ENCODE measurements around the gene CDKN2B. TPM values are rescaled to one million over a fixed set of nuclear protein-coding genes. Genes with fewer than 3 reads are reported as not detected.
"Not testable (repeated sequence)": the region's sequence is repeated elsewhere in the genome, so short reads cannot be mapped to it uniquely, and the experiment has no call there.

The CDKN2B gene
- total RNA-seq, result 2.1 and 2.3 TPM in 2 replicates
- 1.6 and 2.1 TPM in 2 replicates for polyA plus RNA-seq
- 1.6 and 2.2 TPM in 2 replicates for polyA plus RNA-seq (2011; cell fraction: cytosol; rRNA removed)
- 2.1 and 4.0 TPM in 2 replicates for polyA plus RNA-seq (2011; cell fraction: nucleus; rRNA removed)
- polyA plus RNA-seq (2012), result 5.7 and 6.0 TPM in 2 replicates
- 0.53 and 3.0 TPM in 2 replicates for polyA minus RNA-seq
- 17.0 TPM for polyA minus RNA-seq (2011; cell fraction: cytosol; rRNA and poly(A)+ RNA removed)
- polyA minus RNA-seq (2011; cell fraction: nucleus; rRNA and poly(A)+ RNA removed), result 1.9 and 3.4 TPM in 2 replicates
- percentile 52 among the genes with signal in this experiment for Bru-seq, nascent RNA
- BruChase-seq, experiment 1, labeled RNA remaining after a 6-hour chase, result percentile 41 among the genes with signal in this experiment
- BruChase-seq, experiment 2, labeled RNA remaining after a 2-hour chase, result percentile 53 among the genes with signal in this experiment
- long read RNA-seq, partial matches to known transcripts, result 0 of 3 reads
- long read RNA-seq, other reads (novel, unspliced or antisense), result 0 of 3 reads

GRCh38 chr9:22008717-22009505 is at the start of gene CDKN2B:
TSS of gene CDKN2B (minus strand) at chr9:22009305. CDS start at chr9:22008953, 352 bp downstream.
- DNase-seq (ENCODE audit: low read depth, low spot score) (peak; percentile 95), FAIRE-seq (peak; percentile 98)
- no peaks in the 10 kb centered on the region for H3K79me2 ChIP-seq (ENCODE audit: control insufficient read depth, insufficient read depth, low read length)
- peaks cover 20 to 36% of the 10 kb centered on the region in 2 experiments for H3K27me3 ChIP-seq (ENCODE audit: control insufficient read depth in 2 of 2, insufficient read depth in 2 of 2, low read length in 2 of 2)
- peaks cover 16% of the 10 kb centered on the region for H3K4me1 ChIP-seq (ENCODE audit: control insufficient read depth, extremely low read depth, insufficient read depth, low read length)
- CTCF ChIA-PET, result interaction anchor here (0.7 to 6.0 kb wide), 66 partner anchors 8 to 773 kb away, joined by 3 to 139 read pairs (median 6); partner anchors contain the start of genes CDKN2A, CDKN2B-AS1 and MTAP
- H3K27ac ChIP-seq (ENCODE audit: insufficient read depth, low read depth, low read length), result peak within 1 kb of the TSS; percentile 70
- H3K9me1 ChIP-seq (replicated peaks; ENCODE audit: control insufficient read depth, extremely low read depth, insufficient read depth, low read length), result no peaks in the 10 kb centered on the region
- no peaks in the 10 kb centered on the region for H3K36me3 ChIP-seq (ENCODE audit: control insufficient read depth in 2 of 2, extremely low read depth in 1 of 2, insufficient read depth in 2 of 2, low read length in 2 of 2)
- peak within 1 kb of the TSS; percentile 60 to 95 (median 90) for H3K4me3 ChIP-seq (replicated peaks in 1 of 3; ENCODE audit: insufficient read depth in 1 of 3, low read depth in 1 of 3, low read length in 3 of 3)
- no peaks in the 10 kb centered on the region for H4K20me1 ChIP-seq (replicated peaks; ENCODE audit: control insufficient read depth, extremely low read depth, insufficient read depth, low read length)
- no peaks in the 10 kb centered on the region for H3K9me3 ChIP-seq (replicated peaks; ENCODE audit: control insufficient read depth, insufficient read depth, low read length)
- peak within 1 kb of the TSS; percentile 85 for H3K9ac ChIP-seq (replicated peaks; ENCODE audit: extremely low read depth, insufficient read depth, low read length)
- TF ChIP-seq POLR2A (IDR thresholded peaks at IDR 0.05; ENCODE audit: low read depth, low read length), result peak; percentile 95
- no peak for TF ChIP-seq FOS (IDR thresholded peaks at IDR 0.05; ENCODE audit: borderline replicate concordance, insufficient read depth, low read length)
- TF ChIP-seq EZH2 (IDR thresholded peaks at IDR 0.05; ENCODE audit: borderline replicate concordance, low read depth, low read length, severe bottlenecking), result no peak
- peak; percentile 89 to 95 for TF ChIP-seq CTCF (IDR thresholded peaks at IDR 0.05; ENCODE audit: extremely low read depth in 1 of 2, insufficient read depth in 1 of 2, low read depth in 1 of 2, low read length in 2 of 2)
- TF ChIP-seq POLR2AphosphoS5 (IDR thresholded peaks at IDR 0.05; ENCODE audit: insufficient read depth, low read depth, low read length), result peak; percentile 90
- peak; percentile 52 for TF ChIP-seq MAX (IDR thresholded peaks at IDR 0.05; ENCODE audit: insufficient read depth, insufficient read length)
- TF ChIP-seq MYC (IDR thresholded peaks at IDR 0.05; ENCODE audit: low read depth, low read length), result no peak
- POLR2A ChIA-PET, result interaction anchor here (0.8 to 1.8 kb wide), 13 partner anchors 14 to 235 kb away, joined by 3 to 8 read pairs (median 3); partner anchors contain the start of genes CDKN2A, CDKN2B-AS1 and MTAP
- BruUV-seq (replicated peaks), result no TSS peak
- H2AFZ ChIP-seq (ENCODE audit: low read depth, low read length), result peak within 1 kb of the TSS; percentile 99
- peak within 1 kb of the TSS; percentile 99 for H3K4me2 ChIP-seq (ENCODE audit: insufficient read depth, low read length)
- dilution Hi-C loops (cut with MboI; ENCODE audit: extremely low pct_ligation_motif_present, low sequenced_read_pairs) (no loop called here), intact Hi-C loops (cut with micrococcal nuclease) (loop anchor here (1.0 to 5.0 kb wide), 10 partner anchors 14 to 438 kb away; partner anchors contain the start of gene DMRTA1)

- POLR2A ChIA-PET; H3K9me1 ChIP-seq (replicated peaks; ENCODE audit: control insufficient read depth, extremely low read depth, insufficient read depth, low read length); intact Hi-C loops (cut with micrococcal nuclease); H3K27me3 ChIP-seq (ENCODE audit: control insufficient read depth in 2 of 2, insufficient read depth in 2 of 2, low read length in 2 of 2); BruUV-seq (replicated peaks); DNase-seq (ENCODE audit: low read depth, low spot score); H3K27ac ChIP-seq (ENCODE audit: insufficient read depth, low read depth, low read length); H3K4me2 ChIP-seq (ENCODE audit: insufficient read depth, low read length); H3K4me1 ChIP-seq (ENCODE audit: control insufficient read depth, extremely low read depth, insufficient read depth, low read length); H3K36me3 ChIP-seq (ENCODE audit: control insufficient read depth in 2 of 2, extremely low read depth in 1 of 2, insufficient read depth in 2 of 2, low read length in 2 of 2); H3K9ac ChIP-seq (replicated peaks; ENCODE audit: extremely low read depth, insufficient read depth, low read length); H3K9me3 ChIP-seq (replicated peaks; ENCODE audit: control insufficient read depth, insufficient read depth, low read length); H3K4me3 ChIP-seq (replicated peaks in 1 of 3; ENCODE audit: insufficient read depth in 1 of 3, low read depth in 1 of 3, low read length in 3 of 3); H4K20me1 ChIP-seq (replicated peaks; ENCODE audit: control insufficient read depth, extremely low read depth, insufficient read depth, low read length); FAIRE-seq; H2AFZ ChIP-seq (ENCODE audit: low read depth, low read length); H3K79me2 ChIP-seq (ENCODE audit: control insufficient read depth, insufficient read depth, low read length); dilution Hi-C loops (cut with MboI; ENCODE audit: extremely low pct_ligation_motif_present, low sequenced_read_pairs): not testable (repeated sequence)
- CTCF ChIA-PET, result interaction anchor here (0.7 kb wide), 1 partner anchor 62 kb away, joined by 3 read pairs; no protein-coding TSS in a partner anchor
These were observed 48.9 kb upstream of the CDKN2B start for GRCh38 chr9:22057972-22058371.

All from endothelial cell of umbilical vein (primary cell).